RKO (cell line): ENCODE results near the gene ARRB2.

Source experiments
- DNase-seq: peaks from one replicate; pipeline ENCODE4 v3.0.0-alpha.2; 2016; ENCODE audit warnings: low spot score

ARRB2 gene

DNA sequence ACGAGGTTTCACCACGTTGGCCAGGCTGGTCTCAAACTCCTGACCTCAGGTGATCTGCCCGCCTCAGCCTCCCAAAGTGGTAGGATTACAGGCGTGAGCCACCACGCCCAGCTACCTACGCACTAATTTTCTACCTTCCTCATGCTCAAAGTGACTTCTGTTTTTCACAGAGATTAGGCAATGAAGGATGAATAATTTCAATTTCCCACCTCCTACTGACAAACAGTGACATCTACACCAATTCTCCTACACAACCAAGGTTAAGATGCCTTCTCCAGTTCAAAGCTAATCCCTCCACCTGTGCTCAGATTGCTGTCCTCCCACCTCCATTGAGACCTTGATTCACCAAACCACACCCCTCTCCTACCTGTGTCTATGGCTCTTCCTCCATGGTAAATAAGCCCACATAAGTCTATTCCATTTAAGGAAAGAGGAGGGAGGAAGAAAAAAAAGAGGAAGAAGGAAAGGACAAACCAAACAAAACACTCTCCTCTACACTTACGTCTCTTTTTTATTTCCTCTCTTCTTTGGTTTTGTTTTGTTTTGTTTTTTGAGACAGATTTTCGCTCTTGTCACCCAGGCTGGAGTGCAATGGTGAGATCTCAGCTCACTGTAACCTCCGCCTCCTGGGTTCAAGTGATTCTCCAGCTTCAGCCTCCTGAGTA, 15.3 kb downstream of the ARRB2 start:
- no peak for DNase-seq

- no peak for DNase-seq
Observed at GRCh38 chr17:4728124-4728523, 17.7 kb downstream of the ARRB2 start.

DNA sequence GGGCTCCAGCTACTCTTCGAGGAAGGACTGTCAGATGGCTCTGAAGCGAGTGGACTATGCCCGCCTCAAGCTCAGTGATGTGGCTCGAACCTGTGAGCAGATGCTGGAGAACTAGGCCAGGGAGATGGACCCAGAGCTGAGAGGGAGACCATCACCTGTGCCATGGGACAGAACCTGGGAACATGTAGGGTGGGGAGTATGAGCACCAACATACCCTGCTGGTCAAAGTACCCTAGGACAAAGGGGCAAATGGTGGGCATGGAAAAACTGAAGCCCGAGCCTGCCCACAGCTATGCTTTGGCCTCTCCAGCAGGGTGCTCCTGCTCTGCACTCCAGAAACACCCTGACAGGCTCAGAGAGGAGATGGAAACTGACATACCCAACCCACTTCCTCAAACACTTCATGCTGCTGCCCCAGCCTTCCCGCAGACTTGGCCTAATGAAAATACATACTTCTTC, 22.7 kb downstream of the ARRB2 start:
- no peak for DNase-seq

DNA sequence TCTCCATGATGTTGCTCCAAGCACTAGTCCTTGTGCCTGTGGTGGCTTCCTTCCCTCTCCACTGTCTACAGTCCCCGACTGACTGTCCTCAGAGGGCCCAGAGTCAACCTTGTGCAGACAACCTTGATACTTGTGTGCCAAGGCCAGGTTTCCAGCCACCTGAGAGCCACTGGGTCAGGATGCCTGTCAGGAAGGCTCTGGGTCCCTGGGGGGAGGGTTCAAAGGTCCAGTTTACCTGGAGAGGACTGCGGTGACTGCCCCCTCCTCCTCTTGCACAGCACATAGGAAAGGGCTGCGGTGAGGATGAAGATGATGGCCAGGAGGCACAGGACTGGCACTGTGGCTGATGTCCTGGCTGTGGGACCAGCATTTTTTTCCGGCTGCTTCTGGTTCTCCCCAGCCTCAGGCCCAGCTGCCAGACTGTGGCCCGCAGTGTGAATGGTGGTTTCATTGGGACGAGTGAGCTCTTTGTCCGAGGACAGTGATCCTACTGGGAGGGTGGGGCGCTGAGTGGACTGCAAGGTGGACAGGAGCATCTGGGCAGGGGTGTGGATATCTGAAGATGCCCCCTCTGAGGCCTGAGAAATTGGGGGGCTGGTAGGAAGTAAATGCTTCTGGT, 24.5 kb downstream of the ARRB2 start:
- DNase-seq, result no peak

GRCh38 chr17:4735876-4736651, 25.6 kb downstream of the ARRB2 start:
- DNase-seq, result no peak

DNA sequence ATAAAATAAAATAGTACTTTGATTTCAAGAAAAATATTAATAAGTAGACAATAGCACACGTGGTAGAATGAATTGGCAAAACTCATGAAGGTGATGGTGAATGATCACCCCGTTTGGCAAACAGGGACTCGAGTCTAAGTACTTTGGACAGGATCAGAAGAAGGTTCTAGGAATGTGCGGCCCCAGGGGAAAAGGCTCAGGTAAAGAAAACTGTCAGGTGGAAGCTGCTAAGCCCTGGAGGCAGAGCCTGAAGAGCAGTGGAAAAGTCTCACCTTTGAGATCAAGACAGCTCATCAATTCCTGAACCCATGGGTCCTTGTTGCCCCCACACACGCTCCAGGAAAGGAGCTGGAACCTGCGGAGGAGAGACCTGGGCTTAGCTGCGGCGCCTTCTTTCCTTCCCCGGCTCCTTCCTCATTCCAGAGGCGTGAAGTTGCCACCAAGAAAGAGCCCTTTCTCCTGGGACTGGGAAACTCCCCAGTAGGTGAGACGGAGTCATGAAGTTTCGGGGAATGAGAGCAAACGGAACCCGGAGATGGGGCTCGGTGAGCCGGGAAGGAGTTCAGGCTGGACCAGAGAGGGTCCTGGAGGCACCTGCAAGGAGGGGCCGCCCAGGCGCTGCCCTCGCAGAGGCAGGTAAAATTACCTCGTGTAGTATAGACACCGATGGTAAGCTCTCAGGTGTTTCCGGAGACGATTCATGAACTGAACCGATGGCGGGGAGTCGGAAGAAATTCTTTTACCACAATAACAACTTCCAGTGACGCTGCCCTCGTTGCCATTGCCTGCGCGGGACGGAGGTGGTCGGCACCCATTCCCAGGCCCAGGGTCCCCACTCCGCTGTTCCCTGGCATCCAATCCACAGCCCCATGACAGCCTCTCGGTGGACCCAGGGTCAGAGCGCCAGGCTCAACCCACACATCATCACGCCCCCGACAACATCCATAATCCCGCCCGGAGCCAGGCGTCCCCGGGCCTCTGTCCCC, 28.0 kb downstream of the ARRB2 start:
- no peak for DNase-seq

DNA sequence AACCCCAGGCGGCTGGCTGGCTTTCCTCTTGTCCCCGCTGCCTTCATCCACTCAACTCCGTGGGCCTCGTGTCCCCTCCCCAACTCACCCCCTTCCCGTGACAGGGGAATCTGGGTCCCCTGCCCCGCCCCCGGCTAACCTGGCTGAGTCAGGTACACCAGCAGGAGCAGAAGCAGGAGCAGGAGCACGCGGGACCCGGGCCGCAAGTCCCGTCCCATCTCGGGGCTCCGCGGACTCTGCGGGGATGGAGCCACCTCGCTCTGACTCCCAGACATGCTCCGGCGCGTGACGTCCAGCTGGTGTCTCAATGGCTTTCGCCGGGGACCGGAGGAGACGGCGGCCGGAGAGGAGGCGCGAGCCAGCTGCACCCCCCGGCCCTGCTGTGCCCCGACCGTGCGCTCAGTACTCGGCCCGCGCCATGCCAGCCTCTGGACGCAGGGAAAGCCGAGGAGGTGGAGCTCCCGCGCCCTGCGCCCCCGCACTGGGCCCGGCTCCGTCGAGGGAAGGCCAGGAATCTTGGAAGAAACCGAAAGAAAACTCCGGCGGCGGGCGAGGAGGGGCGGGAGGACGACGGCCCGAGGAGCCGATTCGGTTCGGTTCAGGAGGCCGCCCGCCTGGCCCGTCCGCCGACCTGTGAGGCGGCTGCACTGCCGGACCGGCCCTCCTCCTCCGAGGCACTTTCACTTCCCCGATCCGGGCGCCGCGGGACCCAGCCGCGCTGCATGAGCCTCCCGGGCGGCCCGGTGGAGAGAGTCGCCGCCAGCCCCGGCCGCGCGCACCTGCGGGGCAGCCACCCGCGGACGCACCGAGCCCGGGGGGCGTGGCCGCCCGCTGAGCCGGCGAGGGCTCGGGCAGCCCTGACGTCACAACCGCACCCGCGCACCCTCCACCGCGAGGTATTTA, 28.9 kb downstream of the ARRB2 start, which contains the start of the genes CXCL16 and ZMYND15:
TSS of gene CXCL16 (minus strand) at position 807 of the 903 bp plus-strand sequence. CDS start at position 218, 589 bp downstream.
TSS of gene ZMYND15 (plus strand) at position 712 of the 903 bp plus-strand sequence. CDS start 716 bp downstream, outside the sequence.
- peak; percentile 39 for DNase-seq

GRCh38 chr17:4740025-4740351, 29.6 kb downstream of the ARRB2 start:
- no peak for DNase-seq

DNA sequence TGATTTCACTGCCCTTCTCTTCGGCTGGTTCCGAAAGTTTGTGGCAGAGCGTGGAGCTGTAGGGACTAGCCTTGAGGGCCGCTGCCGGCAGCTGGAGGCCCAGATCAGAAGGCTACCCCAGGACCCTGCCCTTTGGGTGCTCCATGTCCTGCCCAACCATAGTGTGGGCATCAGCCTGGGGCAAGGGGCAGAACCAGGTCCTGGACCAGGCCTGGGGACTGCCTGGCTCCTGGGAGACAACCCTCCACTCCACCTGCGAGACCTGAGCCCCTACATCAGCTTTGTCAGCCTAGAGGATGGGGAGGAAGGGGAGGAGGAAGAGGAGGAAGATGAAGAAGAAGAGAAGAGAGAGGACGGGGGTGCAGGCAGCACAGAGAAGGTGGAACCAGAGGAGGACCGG, 30.2 kb downstream of the ARRB2 start:
- no peak for DNase-seq

DNA sequence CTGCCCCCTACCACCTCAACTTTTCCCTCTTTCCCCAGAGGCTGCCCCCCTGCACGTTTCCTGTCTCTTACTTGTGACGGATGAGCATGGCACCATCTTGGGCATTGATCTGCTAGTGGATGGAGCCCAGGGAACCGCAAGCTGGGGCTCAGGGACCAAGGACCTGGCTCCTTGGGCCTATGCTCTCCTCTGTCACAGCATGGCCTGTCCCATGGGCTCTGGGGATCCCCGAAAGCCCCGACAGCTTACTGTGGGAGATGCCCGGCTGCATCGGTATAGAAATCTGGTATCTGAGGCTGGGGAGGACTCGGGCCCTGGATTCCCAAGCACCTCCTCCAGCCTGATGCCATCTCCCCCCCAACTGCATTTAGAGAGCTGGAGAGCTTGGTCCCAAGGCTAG, 31.1 kb downstream of the ARRB2 start:
- no peak for DNase-seq

DNA sequence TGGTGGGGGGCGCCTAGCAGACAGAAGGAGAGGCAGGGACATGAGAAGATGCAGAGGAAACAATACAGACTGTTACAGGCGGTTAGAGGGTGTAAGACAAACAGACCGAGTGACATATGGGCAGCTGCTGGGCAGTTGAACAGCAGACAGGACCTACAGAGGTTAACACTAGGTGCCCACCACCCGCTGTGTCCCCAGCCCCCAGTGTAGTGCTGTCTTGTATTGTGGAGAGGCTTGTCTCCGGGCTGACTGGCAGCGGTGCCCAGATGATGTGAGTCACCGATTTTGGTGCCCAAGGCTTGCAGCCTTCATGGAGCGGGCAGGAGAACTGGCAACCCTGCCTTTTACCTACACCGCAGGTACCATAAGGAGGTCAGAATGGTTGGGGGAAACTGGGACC, 31.7 kb downstream of the ARRB2 start:
- DNase-seq, result no peak

- DNase-seq, result no peak
Observed at GRCh38 chr17:4742629-4743028, 32.2 kb downstream of the ARRB2 start.

DNA sequence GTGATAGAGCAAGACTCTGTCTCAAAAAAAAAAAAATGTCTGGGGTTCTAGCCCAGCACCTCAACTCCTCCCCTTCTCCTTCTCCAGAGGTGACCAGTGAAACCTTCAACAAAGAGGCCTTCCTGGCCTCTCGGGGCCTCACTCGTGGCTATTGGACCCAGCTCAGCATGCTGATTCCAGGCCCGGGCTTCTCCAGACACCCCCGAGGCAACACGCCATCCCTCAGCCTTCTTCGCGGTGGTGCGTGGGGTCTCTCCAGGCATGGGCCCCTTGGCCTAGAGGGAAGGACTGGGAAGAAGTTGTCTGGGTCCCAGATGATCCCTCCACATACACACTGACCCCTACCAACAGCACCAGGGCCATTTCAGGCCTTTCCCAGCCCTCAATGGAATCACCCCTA, 32.8 kb downstream of the ARRB2 start:
- no peak for DNase-seq

DNA sequence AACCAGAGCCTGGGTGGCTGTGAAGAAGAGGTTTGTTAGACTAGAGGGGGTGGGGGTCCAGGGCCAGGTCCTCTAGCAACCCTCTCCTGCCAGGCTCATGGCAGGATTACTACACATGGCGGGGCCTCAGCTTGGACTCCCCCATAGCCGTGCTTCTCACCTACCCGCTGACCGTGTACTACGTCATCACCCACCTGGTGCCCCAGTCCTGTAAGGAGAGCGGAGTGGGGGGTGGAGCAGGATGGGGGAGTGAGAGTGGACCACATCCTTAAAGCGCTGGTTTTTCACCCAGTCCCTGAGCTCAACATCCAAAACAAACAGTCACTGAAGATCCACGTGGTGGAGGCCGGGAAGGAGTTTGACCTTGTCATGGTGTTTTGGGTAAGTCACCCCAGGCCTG, 33.5 kb downstream of the ARRB2 start:
- DNase-seq, result no peak

- no peak for DNase-seq
Observed at GRCh38 chr17:4744999-4745969, 34.9 kb downstream of the ARRB2 start.

DNA sequence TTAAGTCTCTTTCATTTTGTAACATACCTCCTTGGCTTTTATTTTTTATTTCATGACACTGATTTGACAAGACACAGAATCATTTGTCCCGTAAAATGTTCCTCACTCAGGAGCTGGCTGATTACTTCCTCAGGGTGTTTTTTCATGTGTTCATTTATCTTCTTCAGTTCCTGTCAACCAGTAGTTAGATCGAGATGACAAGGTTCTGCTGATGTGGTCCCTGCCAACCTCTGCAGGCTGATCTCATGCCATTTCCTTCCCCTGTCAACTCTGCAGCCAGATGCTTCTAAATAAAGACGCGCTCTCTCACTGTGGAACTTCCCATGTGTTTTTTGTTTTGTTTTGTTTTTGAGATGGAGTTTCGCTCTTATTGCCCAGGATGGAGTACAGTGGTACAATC, 37.4 kb downstream of the ARRB2 start:
- no peak for DNase-seq

DNA sequence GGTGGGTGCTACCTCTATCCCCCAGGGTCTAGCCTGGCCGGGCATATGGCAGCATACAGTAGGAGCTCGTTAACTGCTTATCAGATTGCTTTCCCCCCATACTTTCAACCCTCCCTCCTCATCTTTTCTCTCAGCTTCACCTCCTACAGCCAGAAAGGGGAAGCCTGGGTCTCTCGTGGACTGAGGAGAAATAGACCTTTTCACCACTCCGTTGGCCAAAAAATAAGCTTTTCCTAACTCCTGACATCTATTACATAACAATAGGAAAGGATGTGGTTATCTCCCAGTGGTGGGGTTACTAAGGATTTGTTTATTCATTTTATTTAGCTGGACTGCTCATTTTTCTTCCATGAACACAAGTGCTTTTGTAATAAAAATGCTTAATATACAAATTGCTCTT, 38.3 kb downstream of the ARRB2 start:
- DNase-seq, result no peak

- no peak for DNase-seq
Observed at GRCh38 chr17:4750606-4751005, 40.2 kb downstream of the ARRB2 start.

GRCh38 chr17:4751932-4752331, 41.5 kb downstream of the ARRB2 start:
- no peak for DNase-seq

GRCh38 chr17:4753392-4753791, 43.0 kb downstream of the ARRB2 start:
- no peak for DNase-seq
